ENCODE data around the gene ABL1.

ABL1 gene

GRCh38 chr9:130815242-130815808 is 19.7 kb upstream of the ABL1 start:
- ATAC-seq (no peak), DNase-seq (no peak)
- no peak overlapping the region for H3K4me3 Mint-ChIP-seq
- no peak overlapping the region for H3K27ac Mint-ChIP-seq
- H3K9me3 Mint-ChIP-seq, result peaks cover 6 to 13% of the 10 kb centered on the region in 2 donors
- H3K4me1 Mint-ChIP-seq, result peaks cover 10% of the 10 kb centered on the region
- H3K27me3 Mint-ChIP-seq, result no peaks in the 10 kb centered on the region

GRCh38 chr9:130817914-130818313 is 17.1 kb upstream of the ABL1 start:
- DNase-seq (no peak), ATAC-seq (no peak)
- Mint-ChIP-seq H3K4me3 (no peak overlapping the region), H3K9me3 (peaks cover 6 to 13% of the 10 kb centered on the region in 2 donors), H3K4me1 (peaks cover 10% of the 10 kb centered on the region), H3K27ac (no peak overlapping the region), H3K27me3 (no peaks in the 10 kb centered on the region)

- ATAC-seq, result no peak
- H3K9me3 Mint-ChIP-seq, result peaks cover 6 to 13% of the 10 kb centered on the region in 2 donors
- no peak overlapping the region for H3K4me3 Mint-ChIP-seq
- no peak overlapping the region for H3K27ac Mint-ChIP-seq
- no peaks in the 10 kb centered on the region for H3K27me3 Mint-ChIP-seq
- DNase-seq, result no peak
- no peaks in the 10 kb centered on the region for H3K4me1 Mint-ChIP-seq
Observed at GRCh38 chr9:130820135-130820738, 14.8 kb upstream of the ABL1 start.

- H3K9me3 Mint-ChIP-seq, result peaks cover 2 to 3% of the 10 kb centered on the region in 2 donors
- H3K4me3 Mint-ChIP-seq, result no peak overlapping the region
- DNase-seq, result no peak
- H3K27me3 Mint-ChIP-seq, result no peaks in the 10 kb centered on the region
- H3K27ac Mint-ChIP-seq, result no peak overlapping the region
- H3K4me1 Mint-ChIP-seq, result no peaks in the 10 kb centered on the region
- ATAC-seq, result no peak
Observed at GRCh38 chr9:130823435-130823834, 11.6 kb upstream of the ABL1 start.

GRCh38 chr9:130824079-130824478 is 11.0 kb upstream of the ABL1 start:
- DNase-seq, result no peak
- H3K9me3 Mint-ChIP-seq, result peaks cover 5 to 9% of the 10 kb centered on the region in 2 donors

GRCh38 chr9:130824643-130825350 is 10.3 kb upstream of the ABL1 start:
- H3K27ac Mint-ChIP-seq, result peak overlapping the region in 1 of 2 donors; percentile 8
- H3K27me3 Mint-ChIP-seq, result no peaks in the 10 kb centered on the region
- no peak for DNase-seq
- no peaks in the 10 kb centered on the region for H3K4me1 Mint-ChIP-seq
- H3K4me3 Mint-ChIP-seq, result no peak overlapping the region
- ATAC-seq, result no peak
- peaks cover 5 to 9% of the 10 kb centered on the region in 2 donors for H3K9me3 Mint-ChIP-seq

More at GRCh38 chr9:130824079-130824478, 11.0 kb upstream of the ABL1 start:
- H3K27me3 Mint-ChIP-seq, result no peaks in the 10 kb centered on the region
- no peak overlapping the region for H3K4me3 Mint-ChIP-seq
- no peaks in the 10 kb centered on the region for H3K4me1 Mint-ChIP-seq
- H3K27ac Mint-ChIP-seq, result no peak overlapping the region
- no peak for ATAC-seq

- DNase-seq, result no peak
Observed at GRCh38 chr9:130825351-130825651, 9.8 kb upstream of the ABL1 start.

GRCh38 chr9:130825809-130826208 is 9.2 kb upstream of the ABL1 start:
- peaks cover 5% of the 10 kb centered on the region for H3K4me1 Mint-ChIP-seq
- ATAC-seq (no peak), DNase-seq (no peak)
- no peak overlapping the region for H3K27ac Mint-ChIP-seq
- no peak overlapping the region for H3K4me3 Mint-ChIP-seq
- no peaks in the 10 kb centered on the region for H3K27me3 Mint-ChIP-seq
- H3K9me3 Mint-ChIP-seq, result peaks cover 5 to 9% of the 10 kb centered on the region in 2 donors

More at GRCh38 chr9:130825351-130825651, 9.8 kb upstream of the ABL1 start:
- no peak overlapping the region for H3K4me3 Mint-ChIP-seq
- no peak for ATAC-seq
- no peaks in the 10 kb centered on the region for H3K27me3 Mint-ChIP-seq
- H3K27ac Mint-ChIP-seq, result peak overlapping the region in 1 of 2 donors; percentile 8
- H3K9me3 Mint-ChIP-seq, result peaks cover 5 to 9% of the 10 kb centered on the region in 2 donors
- no peaks in the 10 kb centered on the region for H3K4me1 Mint-ChIP-seq

- Mint-ChIP-seq H3K27me3 (no peaks in the 10 kb centered on the region), H3K4me3 (no peak overlapping the region), H3K4me1 (peaks cover 21% of the 10 kb centered on the region), H3K9me3 (peaks cover 5 to 9% of the 10 kb centered on the region in 2 donors), H3K27ac (no peak overlapping the region)
- ATAC-seq (no peak), DNase-seq (no peak)
Observed at GRCh38 chr9:130829762-130830161, 5.3 kb upstream of the ABL1 start.

- H3K9me3 Mint-ChIP-seq, result peaks cover 5 to 9% of the 10 kb centered on the region in 2 donors
- no peak overlapping the region for H3K27ac Mint-ChIP-seq
- DNase-seq (no peak), ATAC-seq (no peak)
- peaks cover 22% of the 10 kb centered on the region for H3K4me1 Mint-ChIP-seq
- no peaks in the 10 kb centered on the region for H3K27me3 Mint-ChIP-seq
- H3K4me3 Mint-ChIP-seq, result no peak overlapping the region
Observed at GRCh38 chr9:130830231-130830760, 4.8 kb upstream of the ABL1 start.

GRCh38 chr9:130831077-130831476 is 4.0 kb upstream of the ABL1 start:
- no peak for DNase-seq
- H3K9me3 Mint-ChIP-seq, result peaks cover 5 to 9% of the 10 kb centered on the region in 2 donors

GRCh38 chr9:130833031-130833990 is 1.7 kb upstream of the ABL1 start:
- H3K9me3 Mint-ChIP-seq, result peaks cover 5 to 7% of the 10 kb centered on the region in 2 donors
- H3K4me1 Mint-ChIP-seq, result peaks cover 41% of the 10 kb centered on the region
- no peak for ATAC-seq
- no peaks in the 10 kb centered on the region for H3K27me3 Mint-ChIP-seq
- no peak overlapping the region for H3K4me3 Mint-ChIP-seq
- no peak for DNase-seq
- no peak overlapping the region for H3K27ac Mint-ChIP-seq

More at GRCh38 chr9:130831077-130831476, 4.0 kb upstream of the ABL1 start:
- Mint-ChIP-seq H3K4me3 (no peak overlapping the region), H3K4me1 (peaks cover 27% of the 10 kb centered on the region), H3K27ac (no peak overlapping the region), H3K27me3 (no peaks in the 10 kb centered on the region)
- ATAC-seq, result no peak

- H3K4me3 Mint-ChIP-seq, result peak overlapping the region; percentile 91 to 95
- H3K27me3 Mint-ChIP-seq, result no peaks in the 10 kb centered on the region
- ATAC-seq (peak; percentile 47), DNase-seq (peak; percentile 38 to 47)
- H3K4me1 Mint-ChIP-seq, result peaks cover 43% of the 10 kb centered on the region
- no peaks in the 10 kb centered on the region for H3K9me3 Mint-ChIP-seq
- H3K27ac Mint-ChIP-seq, result peak overlapping the region; percentile 93 to 98
Observed at GRCh38 chr9:130835441-130836298, 616 bp downstream of the ABL1 start.

GRCh38 chr9:130837002-130837511 is 2.0 kb downstream of the ABL1 start:
- peak overlapping the region in 1 of 2 donors; percentile 38 for H3K27ac Mint-ChIP-seq
- no peaks in the 10 kb centered on the region for H3K9me3 Mint-ChIP-seq
- peaks cover 47% of the 10 kb centered on the region for H3K4me1 Mint-ChIP-seq
- ATAC-seq (no peak), DNase-seq (no peak)
- H3K4me3 Mint-ChIP-seq, result peak overlapping the region; percentile 67 to 73
- H3K27me3 Mint-ChIP-seq, result no peaks in the 10 kb centered on the region

All from stimulated activated naive CD8-positive, alpha-beta T cell treated with anti-CD3 and anti-CD28 coated beads, Interleukin-15, amount 100 ng/mL, for 72 hours (primary cell).